Measurements from ENCODE around the gene FOSL2.
A peak's percentile ranks its signal among the peaks of the same experiment; 100 is the strongest.

The FOSL2 gene

DNA sequence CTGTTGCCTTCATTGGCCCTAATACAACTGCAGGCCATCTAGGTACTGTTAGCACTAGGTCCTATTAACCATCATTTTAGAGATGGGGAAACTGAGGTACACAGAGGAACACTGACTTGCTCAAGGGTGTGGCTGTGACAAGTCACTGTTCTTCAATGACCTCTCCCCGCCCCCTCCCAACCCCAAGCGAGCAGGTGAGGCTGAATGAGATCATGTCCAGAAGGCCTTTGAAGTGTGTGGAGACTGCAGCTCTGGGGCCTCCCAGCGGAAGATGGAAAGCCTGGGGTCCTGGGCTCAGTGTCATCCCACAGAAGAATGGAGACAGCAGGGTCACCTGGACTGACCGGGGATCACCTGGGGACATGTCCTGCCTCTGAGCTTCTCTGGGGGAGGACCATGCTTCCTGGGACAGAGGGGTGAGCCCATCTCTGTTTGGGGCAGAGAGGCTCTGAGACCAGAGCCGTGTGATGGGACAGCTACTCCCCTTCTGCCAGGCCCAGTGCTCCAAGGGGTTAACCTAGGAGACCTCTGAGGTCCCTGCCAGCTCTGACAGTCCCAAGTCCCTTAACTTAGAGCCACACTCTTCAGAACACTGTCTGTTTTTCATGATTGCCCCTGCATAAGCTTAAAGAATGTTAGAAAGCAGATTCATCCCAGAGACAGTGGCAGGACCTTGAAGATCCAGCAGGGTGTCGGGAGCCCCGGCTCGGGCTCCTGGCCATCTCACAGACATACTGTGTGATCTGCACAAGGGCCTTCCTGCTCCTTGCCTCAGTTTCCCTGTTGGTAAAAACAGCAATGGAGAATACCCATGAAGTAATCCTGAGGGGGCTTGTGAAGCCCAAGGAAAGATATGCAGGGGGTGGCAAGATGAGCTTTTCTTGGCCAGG is 16.7 kb upstream of the FOSL2 start:
- DNase-seq (ENCODE audit: low spot score), result no peak

DNA sequence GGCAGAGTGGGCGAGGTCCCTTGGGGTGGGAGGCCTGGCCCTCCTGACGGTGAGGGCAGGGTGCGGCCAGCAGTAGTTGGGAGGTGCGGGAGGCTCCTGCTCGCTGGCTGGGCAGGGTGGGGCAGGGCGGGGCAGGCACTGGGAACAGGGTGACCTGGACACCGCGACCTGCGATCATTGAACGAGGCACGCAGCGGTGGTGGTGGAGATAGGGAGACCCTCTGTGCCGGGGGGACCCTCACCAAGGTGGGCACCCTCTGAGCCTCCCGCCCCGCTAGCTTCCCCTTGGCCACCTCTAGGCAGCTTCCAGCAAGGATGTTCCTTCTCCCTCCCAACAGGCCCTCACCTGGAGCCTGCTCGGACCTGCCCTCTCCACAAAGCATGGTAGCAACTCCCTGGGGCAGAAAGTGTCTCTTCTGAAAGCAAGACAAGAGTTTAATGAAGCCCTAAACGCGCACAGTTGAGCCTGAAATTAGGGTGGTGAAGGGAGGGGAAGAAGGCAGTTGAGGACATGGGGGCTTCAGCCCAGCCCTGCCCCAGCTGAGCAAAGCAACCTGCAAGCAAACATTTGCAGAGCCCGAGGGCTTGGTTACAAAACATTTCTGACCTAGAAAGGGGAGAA is 15.4 kb upstream of the FOSL2 start:
- DNase-seq (ENCODE audit: low spot score), result no peak

DNA sequence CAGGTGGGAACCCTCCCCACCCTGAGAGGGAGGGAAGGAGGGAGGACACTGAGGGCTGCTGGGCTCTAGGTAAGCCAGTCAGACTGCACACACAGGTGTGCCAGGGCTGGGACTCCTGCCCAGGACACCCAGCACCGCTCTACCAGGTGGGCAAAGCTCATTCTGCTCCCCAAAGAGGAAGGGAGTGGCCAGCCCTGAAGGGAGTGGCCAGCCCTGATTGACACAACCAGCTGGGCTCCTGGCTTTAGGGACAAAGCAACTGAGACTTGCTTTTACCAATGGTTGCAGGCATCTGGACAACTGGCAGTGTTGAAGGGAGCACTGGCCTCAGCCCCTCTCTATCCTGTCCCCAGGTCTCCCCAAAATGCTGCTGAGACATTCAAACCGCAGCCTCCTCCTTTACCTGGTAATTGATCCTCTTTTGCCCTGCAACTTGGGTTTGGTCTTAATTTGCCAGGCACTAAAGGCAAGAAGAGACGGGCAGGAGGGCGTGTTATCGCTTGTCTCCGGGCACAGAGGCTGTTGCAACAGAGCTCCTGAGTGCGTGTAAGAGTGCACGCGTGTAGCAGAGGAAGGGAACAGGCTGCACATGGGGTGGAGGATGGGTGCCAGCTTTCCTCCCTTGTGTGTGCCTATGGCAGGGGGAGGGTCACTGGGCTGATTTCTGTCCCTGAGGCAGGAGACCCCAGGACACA is 14.5 kb upstream of the FOSL2 start:
- DNase-seq (ENCODE audit: low spot score), result no peak

- no peak for DNase-seq (ENCODE audit: low spot score)
These were observed 13.7 kb upstream of the FOSL2 start for GRCh38 chr2:28378679-28379584.

- no peak for DNase-seq (ENCODE audit: low spot score)
These were observed 12.4 kb upstream of the FOSL2 start for GRCh38 chr2:28380219-28380618.

DNA sequence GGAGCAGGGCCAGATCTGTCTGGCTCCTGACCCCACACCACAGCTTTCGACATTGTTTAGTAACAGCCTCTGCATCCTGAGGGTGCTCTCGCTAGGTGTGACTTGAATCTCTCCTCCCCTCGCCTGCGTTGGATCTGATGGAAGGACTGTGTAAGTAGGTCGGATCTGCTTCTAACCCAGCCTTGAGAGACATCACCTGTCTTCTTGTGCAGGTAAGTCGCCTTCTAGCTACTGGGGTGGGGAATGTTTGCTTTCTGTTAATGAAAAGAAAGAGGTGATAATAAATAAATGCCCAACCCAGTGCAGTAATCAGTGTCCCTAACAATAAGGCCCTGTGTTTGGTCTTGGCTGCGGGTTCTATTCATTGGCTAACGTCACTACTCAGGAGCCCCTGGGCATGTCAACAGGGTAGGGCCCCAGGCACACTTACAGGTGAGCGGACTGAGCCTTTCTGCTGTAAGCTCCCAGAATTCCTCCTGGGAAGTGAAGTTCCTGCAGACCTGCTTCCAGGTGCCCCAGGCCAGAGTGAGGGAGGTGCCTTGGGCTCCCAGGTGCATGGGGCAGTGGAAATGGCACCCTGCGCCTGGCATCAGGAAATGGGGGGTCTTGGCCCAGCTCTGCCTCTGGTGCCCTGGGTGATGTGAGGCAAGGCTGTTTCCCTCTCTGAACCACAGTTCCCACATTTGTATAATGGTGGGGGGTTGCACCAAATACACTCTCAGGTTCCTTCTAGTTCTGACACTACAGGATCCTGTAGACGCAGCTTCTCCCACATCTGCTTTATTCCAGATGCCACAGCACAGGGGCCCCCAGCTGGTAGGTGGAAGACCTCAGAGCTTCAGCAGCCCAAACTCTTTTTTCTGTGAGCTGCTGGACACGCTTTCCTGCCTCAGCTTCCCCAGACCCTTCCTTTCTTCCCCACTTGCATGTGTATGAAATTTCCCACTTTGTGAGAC is 11.2 kb upstream of the FOSL2 start:
- DNase-seq (ENCODE audit: low spot score), result no peak

DNA sequence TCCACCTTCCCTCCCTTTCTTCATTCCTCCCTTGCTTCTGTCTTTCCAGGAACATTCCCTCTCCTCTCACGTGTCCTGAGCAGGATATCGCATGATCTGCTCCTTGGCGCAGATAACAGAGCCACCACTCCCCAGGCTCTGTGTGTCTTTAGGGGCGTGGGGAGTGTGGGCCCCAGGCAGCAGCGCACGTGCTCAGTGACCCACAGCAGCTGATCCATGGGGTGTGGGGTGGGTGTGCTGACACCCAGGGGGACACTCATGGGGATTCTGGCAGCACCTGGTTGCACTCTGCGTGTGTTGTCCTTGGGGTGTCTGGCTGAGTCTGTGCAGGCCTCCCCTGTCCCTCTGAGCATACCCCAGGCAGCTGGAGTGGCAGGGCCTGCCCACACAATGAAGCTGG is 9.9 kb upstream of the FOSL2 start:
- no peak for DNase-seq (ENCODE audit: low spot score)

DNA sequence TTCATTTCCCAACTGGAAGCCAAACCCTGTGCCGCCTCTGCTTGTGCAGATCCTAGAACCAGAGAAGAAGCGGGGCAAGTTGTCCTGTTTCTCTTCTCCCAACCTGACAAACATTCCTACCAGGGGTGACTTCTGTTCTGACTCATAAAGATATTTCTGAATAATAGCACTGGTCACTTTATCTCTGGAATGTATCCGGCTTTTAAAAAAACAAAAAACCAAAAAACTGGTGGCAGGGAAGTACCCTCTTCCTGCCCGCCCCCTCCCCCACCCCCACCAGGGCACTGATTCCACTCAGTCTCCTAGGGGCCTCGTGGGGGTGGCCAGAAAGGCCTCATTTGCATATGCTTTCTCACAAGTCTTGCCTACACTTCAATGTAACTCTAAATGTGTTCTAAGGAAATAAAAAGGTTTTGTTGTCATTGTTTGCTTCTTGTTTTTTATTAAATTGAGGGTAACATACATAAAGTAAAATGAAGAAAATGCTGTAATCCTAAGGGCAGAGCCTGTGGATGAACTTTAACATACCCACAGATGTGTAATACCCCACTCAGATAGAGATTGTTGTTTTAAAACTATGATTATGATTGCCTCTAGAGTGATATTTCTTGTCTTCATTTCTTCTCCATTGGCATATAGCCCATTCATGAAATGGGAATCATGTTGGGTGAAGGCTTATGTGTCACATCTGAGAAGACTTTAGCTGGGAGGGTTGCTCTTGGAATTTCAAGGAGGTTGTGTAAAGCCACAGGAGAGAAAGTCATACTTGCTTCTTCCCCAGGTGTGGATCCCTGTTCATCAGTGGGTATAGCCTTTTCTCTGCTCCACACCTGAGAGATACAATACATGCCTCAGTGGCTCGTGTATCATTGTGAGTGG is 5.3 kb upstream of the FOSL2 start:
- peak; percentile 38 for DNase-seq (ENCODE audit: low spot score)

DNA sequence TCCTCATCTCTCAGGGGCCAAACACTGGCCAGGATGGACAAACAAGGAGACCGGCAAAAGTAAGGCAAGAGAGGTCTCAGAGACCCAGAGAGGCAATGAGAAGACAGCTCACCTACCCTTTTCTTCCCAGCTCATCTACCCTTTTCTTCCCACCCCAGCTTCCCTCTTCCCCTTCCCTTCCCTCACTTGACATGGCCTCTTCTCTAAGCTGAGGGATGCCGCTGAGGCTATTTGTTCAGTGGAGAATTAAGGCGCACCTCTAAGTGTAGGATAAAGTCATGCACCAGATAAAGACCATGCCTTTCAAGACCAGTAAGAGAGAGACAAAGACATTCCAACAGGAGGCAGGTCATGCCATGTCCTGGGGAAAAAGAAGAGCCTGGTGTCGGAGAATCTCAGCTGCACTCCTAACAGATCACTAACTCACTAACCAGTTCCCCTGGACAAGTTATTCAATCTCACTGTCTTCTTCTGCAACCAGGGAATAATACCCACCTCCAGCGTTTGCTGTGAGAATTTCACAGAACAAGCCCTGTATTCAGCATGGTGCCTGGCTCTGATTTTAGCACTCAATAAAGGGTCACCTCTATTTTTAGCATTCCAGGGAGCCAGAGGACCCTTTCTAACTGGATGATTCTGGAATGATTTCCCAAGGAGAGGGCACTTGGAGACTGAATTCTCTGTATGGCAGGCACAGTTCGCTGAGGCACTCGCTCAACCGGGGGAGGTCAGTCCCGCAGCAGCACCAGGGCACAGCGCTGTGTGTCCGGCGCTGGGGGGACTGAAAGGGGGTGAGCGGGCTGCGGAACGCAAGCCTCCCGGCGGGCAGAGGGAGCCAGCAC is 3.0 kb upstream of the FOSL2 start:
- DNase-seq (ENCODE audit: low spot score), result no peak

- peak; percentile 85 for DNase-seq (ENCODE audit: low spot score)
These were observed 2.4 kb upstream of the FOSL2 start for GRCh38 chr2:28390241-28390745.

DNA sequence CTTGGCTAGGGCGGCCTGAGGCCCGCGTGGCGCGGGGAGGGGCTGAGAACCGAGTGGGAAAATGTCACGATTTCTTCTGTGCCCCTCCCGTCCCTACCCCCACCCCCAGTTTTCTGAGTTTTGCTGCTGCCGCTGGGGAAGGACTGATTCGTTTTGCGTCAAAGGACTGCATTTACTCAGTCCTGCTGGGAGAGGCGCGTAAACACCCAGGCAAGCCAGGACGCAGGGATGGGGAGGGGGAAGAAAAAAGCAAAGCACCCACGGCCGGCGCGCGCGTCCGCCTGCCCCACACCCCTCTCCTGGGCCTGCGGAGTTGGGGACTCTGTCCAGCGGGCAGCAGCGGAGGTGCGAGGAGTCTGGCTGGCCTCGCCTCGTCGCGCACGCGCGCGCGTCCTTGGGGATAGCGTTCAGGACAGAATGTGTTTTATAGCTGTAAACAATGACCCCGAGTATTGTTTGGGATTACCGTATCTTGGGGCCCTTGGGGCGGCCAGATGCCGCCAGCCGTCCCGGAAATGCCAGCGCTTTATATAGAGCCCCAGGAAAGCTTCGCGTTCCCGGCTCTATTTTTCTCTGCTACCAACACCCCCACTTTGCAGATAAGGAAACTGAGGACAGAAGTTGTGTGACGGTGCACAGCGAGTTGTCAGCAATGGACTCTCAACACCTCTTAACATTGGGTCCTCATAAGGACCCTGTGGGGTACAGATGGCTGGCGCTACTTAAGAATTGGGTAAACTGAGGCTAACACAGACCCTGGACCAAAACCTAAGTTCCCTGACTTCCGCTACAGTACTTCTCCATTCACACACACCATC is 1.7 kb upstream of the FOSL2 start:
- DNase-seq (ENCODE audit: low spot score), result peak; percentile 73

GRCh38 chr2:28391564-28392296 is 928 bp upstream of the FOSL2 start:
- DNase-seq (ENCODE audit: low spot score), result peak; percentile 83

DNA sequence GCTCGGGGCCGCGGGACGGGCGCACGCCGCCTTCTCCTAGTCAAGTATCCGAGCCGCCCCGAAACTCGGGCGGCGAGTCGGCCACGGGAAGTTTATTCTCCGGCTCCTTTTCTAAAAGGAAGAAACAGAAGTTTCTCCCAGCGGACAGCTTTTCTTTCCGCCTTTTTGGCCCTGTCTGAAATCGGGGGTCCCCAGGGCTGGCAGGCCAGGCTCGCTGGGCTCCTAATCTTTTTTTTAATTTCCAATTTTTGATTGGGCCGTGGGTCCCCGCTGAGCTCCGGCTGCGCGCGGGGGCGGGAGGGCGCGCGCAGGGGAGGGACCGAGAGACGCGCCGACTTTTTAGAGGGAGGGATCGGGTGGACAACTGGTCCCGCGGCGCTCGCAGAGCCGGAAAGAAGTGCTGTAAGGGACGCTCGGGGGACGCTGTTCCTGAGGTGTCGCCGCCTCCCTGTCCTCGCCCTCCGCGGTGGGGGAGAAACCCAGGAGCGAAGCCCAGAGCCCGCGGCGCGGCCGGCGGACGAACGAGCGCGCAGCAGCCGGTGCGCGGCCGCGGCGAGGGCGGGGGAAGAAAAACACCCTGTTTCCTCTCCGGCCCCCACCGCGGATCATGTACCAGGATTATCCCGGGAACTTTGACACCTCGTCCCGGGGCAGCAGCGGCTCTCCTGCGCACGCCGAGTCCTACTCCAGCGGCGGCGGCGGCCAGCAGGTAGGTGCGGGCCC is 617 bp downstream of the FOSL2 start:
- peak; percentile 70 for DNase-seq (ENCODE audit: low spot score)

DNA sequence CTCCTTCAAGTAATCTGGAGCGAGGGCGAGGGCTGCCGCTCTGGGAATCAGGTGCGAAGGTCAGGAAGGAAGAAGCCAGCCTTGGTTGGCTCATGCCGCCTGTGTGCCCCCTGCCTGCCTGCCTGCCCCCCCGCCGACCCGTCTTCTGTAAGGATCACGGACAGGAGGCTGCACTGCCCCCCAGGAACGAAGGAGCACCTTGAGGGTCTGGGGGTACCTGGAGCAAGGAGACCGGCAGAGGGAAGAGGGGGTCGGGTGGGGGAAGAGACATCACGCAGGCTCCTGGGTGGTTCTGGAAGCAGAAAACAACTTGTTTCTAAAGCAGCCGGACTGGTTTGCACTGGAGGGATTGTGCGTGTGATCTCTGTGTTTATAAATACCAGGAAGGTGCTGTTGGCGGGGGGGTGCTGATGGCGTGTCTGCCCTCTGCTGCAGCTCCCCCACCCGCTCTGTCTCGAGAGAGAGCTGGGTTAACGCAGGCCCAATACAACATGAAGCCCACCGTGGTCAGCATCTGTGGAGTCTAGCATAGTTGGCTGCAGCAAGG is 1.7 kb downstream of the FOSL2 start:
- peak; percentile 70 for DNase-seq (ENCODE audit: low spot score)

DNA sequence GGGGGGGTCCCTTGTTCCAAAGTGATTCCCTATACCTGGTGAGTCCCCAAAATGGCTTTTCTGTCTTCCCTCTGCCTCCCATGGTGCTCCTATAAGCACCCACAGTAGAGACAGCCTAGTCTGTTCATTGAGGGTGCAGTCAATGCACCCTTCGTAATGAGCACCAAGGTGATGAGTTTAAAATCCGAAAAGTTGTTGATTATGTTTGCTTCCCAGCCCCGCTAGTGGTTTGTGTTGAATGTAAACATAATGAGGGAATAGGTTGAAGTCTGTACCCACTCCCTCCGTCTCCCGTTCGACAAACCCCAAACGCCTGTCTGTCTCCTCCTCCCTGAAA is 2.3 kb downstream of the FOSL2 start:
- no peak for DNase-seq (ENCODE audit: low spot score)

All from AG08396 (cell line).